HG03097 (cell line): ENCODE results near the gene NKIRAS2.
"Not testable (repeated sequence)": the region's sequence is repeated elsewhere in the genome, so short reads cannot be mapped to it uniquely, and the experiment has no call there.

Experiments
- ATAC-seq: cut with Tn5 transposase; IDR thresholded peaks from one replicate; pipeline ENCODE4 v1.9.1; 2021; ENCODE audit not compliant: unreplicated experiment, low FRiP score

The NKIRAS2 gene

DNA sequence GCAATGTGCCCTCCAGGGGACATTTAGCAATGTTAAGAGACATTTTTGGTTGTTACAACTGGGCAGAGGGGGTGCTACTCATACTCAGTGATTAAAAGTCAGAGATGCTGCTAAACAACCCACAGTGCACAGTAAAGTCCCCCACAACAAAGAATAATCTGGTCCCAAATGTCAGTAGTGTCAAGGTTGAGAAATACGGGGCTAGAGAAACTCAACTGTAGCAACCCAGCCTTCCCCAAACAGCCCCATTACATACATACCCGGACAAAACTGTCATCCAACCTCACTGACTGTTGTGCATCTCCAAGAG lies 23.1 kb upstream of the NKIRAS2 start:
- no peak for ATAC-seq

DNA sequence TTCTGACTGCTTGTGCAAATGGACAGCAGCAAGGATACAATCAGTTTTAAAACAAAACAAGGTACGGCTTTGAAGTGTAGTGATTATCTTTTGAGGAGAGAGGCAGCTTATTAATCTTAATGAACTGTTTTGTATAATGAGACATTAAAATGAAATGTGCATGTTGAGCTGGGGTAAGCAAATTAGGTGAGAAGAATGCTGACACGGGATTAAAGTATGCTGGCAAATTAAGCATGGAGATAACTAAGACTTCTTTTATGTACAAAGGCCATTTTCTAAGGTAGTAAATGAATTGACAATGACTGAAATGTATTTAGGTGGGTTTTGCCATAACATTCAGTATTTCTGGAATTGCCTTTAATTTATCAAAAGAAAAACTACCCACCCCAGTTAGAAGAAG lies 21.4 kb upstream of the NKIRAS2 start:
- ATAC-seq = no peak

DNA sequence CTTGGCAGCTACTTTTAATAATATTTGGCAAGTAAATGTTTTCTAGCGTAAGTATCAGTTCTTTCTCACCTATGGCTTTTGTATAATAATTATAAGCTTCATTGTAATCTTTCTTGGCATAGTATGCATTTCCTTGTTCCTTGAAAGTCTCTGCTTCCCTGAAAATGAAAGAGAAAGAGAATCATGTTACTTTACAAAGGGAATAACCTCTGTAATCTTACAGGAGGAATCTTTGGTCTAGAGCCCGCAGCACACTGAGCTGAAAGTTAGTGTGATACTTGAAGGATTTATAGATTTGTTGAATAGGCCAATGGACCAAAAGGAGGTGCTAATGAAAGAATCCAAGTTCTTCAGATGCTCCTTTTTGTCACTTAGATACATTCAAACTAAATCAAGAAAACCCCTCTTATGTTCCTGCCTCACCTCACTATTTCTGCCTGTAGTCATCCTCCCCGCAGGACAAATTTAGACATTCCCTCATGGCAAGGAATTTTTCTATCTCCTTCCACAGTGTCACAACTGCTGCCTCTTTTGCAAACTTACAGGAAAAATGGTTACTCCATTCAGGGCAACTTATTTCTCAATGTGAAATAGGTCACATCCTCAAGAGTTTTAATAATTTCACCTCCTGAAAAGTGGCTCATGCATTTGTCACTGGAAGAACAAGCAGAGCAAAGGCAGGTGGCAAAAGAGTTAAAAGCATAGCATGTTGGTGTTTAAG lies 19.3 kb upstream of the NKIRAS2 start:
- no peak for ATAC-seq

DNA sequence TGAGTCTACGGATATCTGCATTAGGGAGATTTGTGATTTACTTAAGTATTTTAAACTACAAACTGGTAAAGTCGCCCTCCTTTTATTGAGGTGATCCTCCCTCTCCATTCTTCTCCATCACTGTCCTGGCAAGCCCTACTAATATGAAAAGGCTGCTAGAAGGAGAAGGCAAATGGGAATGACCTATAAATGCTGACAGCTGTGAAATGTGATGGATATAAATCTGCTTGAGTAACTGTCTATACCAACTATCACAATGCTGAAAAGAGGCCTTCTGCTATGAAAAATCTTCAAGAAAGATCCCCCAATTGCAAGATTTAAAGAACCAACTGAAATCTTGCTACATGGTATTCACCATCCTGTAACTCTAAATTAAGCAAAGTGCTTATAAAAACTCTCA lies 18.2 kb upstream of the NKIRAS2 start:
- no peak for ATAC-seq

DNA sequence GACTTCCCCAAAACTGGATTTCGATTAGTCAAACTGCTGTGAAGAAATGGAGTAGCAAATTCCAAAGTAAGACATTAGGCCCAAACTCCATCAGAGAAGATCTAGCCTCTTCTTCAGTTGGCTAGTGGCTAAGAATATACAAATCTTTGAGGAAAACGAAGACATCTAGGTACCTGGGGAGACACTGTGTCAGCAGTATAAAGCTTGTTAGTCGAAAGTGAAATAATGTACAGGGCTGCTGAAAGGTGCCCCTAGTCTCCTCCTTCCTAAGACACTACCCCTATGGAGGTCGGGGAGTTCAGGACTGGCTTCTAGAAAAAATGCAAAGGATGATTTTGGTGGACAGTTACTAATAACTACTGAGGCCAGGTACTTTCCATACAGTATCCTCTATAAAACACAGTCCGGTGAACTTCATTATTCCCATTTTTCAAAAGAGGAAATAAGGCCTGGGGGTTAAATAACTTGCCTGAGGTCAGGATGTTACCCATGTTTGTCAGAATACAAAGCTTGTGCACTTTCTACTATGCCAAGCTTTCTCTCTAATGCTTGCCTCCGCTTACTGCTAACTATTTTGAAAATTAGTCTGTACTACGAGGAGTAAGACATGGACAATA lies 17.6 kb upstream of the NKIRAS2 start:
- ATAC-seq = no peak

DNA sequence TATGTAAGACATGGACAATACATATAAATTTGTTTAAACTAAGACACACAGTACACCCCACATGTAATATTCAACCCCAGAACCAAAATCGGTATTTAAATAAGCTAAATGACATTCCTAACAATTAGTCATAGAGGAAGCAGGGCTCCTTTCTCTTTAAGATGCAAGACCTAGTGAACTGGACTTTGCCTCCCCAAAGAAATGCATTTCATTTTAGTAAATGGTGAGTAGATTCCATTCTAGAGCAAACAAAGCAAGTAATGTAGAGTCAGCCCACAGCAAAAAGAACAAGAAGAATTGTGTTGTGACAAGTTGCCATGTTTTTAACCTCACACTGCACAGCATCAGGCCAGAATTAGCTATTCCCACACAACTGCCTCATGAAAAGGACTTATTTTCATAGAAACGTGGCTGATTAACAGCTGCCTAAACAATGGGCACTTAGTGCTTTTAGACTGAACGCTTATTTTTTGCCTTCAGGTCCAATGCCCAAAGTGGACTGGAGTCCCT lies 17.0 kb upstream of the NKIRAS2 start:
- no peak for ATAC-seq

DNA sequence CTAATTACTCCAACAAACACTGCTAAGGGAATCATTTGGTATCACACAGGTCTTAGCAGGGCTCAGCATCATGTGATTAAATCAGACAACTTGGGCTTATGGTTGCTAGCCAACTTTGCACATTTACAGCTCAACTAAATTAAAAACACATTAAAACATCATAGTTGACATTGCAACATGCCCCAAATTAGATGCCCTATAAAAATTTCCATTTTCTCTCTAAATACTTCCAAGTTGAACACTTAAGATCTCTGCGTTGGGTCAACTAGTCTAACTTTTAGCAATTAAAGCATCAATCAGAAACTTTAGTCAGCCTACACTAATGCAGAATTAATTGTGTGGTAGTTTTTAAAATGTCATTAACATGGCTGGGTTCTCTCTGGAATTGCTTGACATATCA lies 14.7 kb upstream of the NKIRAS2 start:
- ATAC-seq = no peak

DNA sequence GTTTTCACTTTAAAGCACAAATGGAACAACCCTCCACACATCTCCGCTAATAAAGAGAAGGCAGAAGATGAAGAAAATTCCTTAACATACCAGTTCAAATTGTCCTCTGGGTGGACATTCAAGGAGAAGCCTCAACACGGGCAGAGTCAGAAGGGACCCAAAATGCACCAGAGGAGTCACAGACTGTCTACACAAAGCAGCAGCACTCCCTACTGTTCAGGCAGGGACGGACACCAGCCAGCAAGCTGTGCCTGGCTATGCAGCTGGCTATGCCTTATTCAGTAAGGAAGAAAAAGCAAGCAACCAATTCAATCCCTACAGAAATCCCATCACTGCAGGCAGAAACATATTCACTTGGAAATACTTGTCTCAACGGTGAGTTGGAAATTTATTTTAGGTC lies 10.7 kb upstream of the NKIRAS2 start:
- no peak for ATAC-seq

DNA sequence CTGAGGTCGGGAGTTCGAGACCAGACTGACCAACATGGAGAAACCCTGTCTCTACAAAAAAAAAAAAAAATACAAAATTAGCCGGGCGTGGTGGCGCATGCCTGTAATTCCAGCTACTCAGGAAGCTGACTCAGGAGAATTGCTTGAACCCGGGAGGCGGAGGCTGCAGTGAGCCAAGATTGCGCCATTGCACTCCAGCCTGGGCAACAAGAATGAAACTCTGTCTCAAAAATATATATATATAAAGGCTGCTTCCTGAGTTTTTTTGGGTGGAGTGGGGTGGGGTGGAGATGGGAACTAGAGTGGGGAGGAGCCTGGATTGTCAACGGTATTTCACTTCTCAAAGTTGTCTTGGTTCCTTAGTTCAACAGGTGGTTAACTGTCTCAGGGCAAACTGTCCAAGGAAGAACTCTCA lies 9.6 kb upstream of the NKIRAS2 start:
- not testable (repeated sequence) for ATAC-seq

DNA sequence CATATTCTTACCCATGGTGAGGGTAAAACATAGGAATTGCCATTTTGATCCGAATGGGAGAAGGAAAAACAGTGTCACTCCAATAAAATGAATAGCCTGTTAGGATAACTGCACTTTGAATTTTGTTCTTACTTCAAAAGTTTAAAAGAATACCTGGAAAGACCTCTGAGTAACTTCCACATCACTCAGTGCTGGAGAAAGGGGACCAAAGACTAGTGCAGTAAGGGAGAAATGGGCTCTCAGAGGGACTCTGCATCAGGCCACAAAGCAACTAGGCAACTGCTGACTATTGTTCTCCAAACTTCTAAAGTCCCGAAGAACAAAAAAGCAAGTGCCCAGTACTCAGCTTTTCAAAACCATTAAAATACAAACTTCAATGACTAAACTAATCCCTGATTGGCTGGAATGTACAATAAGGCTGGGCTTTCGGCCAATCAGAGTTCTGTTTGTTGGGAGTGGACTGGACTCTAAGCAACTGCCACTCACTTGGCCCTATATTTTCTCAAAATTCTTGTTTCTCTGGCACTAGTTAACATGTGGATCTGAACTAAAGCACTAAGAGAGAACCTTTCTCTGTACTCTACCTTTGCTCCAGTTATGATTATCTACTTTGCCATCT lies 8.9 kb upstream of the NKIRAS2 start:
- no peak for ATAC-seq

DNA sequence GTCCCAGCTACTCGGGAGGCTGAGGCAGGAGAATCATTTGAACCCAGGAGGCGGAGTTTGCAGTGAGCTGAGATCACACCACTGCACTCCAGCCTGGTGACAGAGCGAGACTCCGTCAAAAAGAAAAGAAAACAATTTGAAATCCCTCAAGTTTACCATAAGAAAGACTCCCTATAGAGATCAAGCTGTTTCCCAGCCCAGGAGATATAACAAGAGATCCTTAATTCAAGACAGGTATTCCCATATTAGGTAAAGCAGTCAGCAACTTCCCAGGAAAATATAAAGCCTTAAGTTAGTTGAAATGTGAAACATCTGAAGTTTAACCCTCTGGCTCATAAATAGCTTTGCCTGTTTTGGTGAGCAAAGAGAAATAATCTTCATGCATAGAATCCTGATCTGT lies 7.5 kb upstream of the NKIRAS2 start:
- ATAC-seq = not testable (repeated sequence)

DNA sequence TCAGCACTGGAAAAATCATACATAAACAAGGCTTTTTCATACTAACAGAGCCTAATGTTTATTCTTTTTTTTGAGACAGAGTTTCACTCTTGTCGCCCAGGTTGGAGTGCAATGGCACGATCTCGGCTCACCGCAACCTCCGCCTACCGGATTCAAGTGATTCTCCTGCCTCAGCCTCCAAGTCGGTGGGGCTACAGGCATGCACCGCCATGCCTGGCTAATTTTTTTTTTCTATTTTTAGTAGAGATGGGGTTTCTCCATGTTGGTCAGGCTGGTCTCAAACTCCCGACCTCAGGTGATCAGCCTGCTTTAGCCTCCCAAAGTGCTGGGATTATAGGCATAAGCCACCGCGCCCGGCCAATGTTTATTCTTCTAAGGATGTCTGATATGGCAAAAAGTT lies 6.2 kb upstream of the NKIRAS2 start:
- ATAC-seq = not testable (repeated sequence)

DNA sequence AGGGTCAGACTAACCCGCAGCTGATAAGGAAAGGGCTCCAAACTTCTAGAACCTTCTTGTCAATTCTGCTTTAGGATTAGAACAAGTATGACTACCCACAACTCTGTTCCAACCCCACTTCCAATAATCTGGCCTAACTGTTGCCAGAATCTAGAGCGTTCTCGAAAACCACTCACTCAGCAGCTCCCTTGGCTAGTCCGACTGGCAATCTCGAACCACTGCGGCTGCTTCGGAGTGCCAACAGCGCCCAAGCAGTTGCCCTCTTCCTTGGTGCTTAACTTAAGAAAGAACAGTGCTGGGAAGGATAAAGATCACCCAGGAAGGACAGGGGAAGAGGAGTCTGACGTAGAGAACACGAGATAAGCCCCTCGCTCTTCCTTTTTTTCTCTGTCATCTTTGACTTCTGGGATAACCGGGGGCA lies 3.5 kb upstream of the NKIRAS2 start:
- ATAC-seq = no peak

DNA sequence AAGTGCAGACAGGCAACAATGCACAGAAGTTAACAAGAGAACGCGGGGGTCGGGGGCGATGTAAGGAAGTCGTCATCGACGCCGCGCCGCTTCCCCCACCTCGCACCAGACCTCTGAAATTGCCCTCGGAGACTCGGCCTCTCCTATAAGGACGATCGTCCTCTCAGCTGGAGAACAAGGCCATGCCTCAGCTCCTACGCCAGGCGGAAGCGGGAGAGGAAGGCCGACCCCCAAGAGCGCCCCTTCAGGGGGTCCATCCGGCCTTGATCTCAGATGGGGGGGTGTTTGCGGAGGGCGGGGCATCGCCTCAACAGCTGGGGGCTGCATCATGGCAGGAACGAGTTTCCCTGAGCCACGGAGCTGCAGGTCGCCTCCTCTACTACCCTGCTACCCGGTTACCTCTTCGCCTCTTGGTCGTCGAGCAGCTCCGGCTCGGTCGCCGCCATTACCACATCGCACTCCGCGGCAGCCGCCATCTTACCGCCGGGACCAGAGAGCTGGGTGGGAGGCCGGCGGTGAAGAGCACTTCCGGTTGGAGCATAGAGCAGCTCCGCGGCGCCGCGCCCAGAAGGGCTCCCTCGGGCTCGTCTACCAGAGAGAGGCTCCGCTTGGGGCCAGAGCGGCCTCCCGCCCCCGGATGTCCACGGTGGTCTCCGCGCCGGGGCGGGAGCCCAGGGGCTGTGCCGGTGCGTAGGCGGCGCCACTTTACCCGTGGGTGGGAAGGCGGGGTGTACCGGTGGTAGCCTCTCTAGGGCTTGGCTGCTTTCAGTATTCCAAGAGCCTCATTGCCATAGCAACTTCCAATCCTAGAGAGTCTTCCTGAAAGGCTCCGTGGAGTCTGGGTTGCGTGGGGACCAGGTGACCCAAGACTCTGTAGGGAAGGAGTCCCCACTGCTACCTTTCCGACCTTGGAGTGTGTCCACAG lies 2.7 kb upstream of the NKIRAS2 start, which contains the start of gene DNAJC7:
Gene DNAJC7 (minus strand): TSS at position 499 of the 925 bp plus-strand sequence. CDS start 23 bp downstream, at position 476.
- ATAC-seq = peak; percentile 78

DNA sequence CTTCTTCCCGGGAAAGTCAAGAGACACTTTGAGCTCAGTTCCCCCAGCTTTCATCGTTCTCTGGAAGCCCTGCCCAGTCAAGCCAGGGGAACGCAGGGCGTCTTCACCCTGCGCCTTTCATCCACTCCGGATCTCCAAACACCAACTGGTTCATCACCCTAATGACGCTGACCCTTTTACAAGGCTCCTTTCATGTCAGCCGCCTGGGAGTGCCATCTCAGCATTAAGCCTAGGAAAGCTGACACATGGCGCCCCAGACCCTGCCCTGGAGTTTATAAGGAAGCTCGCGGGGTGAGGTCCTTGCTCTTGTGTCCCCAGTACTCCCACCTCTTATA lies 2.1 kb upstream of the NKIRAS2 start:
- ATAC-seq = no peak

DNA sequence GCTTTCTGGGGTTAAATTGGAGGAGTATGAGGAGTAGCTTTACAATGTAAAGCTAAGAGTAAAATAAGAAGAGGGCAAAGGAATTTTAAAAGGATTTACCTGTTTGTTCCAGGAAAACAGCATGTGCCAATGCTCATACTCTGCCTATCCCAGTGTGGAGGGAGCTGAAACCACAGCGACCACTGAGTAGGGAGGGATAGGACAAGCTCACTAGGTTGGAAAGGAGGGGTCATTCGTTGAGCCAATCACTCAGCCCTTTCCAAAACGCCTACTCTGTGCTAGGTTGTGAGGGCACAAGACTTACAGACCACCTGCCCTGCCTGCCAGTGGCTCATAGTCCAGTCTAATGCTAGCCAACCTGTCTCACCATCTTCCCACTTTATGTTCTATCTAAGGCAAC lies 1.6 kb upstream of the NKIRAS2 start:
- no peak for ATAC-seq

DNA sequence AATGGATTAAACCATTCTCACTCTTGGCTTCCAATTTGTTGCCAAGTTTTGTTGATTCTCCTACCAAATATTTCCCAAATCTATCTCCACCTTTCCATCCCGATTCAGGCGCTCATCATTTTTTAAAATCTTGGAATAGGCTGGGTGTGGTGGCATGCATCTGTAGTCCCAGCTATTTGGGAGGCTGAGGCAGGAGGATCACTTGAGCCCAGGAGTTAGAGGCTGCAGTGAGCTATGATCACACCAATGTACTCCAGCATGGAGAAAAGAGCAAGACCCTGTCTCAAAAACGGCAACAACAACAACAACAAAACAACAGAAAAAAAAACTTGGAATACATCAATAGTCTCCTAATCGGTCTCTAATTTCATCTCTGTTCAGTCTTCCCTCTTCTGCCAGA lies 902 bp upstream of the NKIRAS2 start:
- no peak for ATAC-seq

DNA sequence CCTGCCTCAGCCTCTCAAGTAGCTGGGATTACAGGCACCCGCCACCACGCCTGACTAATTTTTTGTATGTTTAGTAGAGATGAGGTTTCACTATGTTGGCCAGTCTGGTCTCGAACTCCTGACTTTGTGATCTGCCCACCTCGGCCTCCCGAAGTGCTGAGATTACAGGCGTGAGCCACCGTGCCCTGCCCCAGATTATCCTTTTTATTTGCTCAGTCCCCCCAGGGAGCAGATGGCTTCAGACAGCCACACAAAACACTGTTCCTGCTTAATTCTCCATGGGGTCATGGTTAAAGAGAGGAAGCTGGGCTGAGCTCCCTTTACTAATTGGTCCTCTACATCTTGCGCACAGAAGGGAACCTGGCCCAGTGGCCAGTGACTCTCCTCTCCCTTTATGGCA lies 955 bp downstream of the NKIRAS2 start:
- not testable (repeated sequence) for ATAC-seq

DNA sequence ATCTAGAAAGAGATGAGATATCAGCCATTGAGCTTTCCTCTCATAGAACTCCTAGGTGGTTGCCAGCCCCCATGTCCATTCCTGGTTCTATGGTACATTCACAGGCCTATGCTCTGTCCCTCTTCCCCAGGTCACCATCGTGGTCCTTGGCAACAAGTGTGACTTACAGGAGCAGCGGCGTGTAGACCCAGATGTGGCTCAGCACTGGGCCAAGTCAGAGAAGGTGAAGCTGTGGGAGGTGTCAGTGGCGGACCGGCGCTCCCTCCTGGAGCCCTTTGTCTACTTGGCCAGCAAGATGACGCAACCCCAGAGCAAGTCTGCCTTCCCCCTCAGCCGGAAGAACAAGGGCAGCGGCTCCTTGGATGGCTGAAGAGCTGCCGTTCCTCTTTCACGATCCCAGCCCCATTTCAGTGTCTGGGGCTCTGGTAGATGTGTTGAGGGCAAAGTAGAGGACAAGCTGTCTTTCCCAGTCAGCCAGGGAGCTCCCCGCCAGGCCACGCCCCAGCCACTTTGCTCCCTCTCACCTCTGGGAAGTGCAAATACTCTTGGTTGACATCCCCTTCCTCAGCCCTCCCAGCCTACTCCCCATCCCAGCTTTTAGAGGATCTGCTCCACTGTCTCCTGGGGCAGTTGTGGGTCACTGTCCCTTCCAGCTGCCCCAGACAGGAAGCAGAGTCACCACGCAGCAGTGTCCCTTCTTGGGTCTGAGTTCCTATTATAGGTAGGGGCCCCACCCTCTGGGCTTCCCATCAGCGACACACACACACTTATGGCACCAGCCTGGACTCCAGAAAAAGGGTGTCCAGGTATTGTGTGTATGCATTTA lies 3.8 kb downstream of the NKIRAS2 start:
- ATAC-seq = no peak

DNA sequence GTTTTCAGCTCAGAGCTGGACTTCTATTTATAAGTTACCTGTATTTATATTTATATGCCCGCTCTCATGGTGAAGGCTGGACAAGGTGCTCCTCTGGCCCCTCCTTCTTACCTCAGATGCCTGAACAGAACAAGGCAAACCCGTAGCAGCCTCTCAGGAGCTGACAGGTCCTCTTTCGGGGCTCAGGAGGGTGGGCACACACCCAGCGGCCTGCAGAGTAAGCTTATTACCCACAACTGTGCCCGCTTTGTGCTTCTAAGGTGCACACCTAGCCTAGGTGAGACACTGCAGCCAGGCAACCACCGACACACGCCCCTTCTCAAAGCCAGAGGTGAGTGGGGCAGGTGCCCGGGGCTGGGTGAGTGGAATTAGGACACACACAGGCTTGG lies 5.3 kb downstream of the NKIRAS2 start:
- ATAC-seq = no peak
